ENCODE measurements around the gene NOP14.
A peak's percentile ranks its signal among the peaks of the same experiment; 100 is the strongest.

The NOP14 gene

GRCh38 chr4:2968381-2968780 is 5.2 kb upstream of the NOP14 start:
- TF ChIP-seq SPI1 (IDR thresholded peaks at IDR 0.05; ENCODE audit: borderline replicate concordance, low read depth) = no peak
- DNase-seq (ENCODE audit: low read depth in 1 of 2, low spot score in 1 of 2) = no peak
- H3K27ac ChIP-seq (replicated peaks) = no peak overlapping the region
- H3K4me3 ChIP-seq (replicated peaks; ENCODE audit: insufficient read depth, low read length) = no peak overlapping the region
- H3K27me3 ChIP-seq (ENCODE audit: insufficient read depth, poor library complexity, severe bottlenecking) = no peaks in the 10 kb centered on the region

- Histone ChIP-seq H3K27me3 (ENCODE audit: insufficient read depth, poor library complexity, severe bottlenecking) (no peaks in the 10 kb centered on the region), H3K4me3 (replicated peaks; ENCODE audit: insufficient read depth, low read length) (no peak overlapping the region), H3K27ac (replicated peaks) (no peak overlapping the region)
- DNase-seq (ENCODE audit: low read depth in 1 of 2, low spot score in 1 of 2) = no peak
- TF ChIP-seq, protein P1, sequence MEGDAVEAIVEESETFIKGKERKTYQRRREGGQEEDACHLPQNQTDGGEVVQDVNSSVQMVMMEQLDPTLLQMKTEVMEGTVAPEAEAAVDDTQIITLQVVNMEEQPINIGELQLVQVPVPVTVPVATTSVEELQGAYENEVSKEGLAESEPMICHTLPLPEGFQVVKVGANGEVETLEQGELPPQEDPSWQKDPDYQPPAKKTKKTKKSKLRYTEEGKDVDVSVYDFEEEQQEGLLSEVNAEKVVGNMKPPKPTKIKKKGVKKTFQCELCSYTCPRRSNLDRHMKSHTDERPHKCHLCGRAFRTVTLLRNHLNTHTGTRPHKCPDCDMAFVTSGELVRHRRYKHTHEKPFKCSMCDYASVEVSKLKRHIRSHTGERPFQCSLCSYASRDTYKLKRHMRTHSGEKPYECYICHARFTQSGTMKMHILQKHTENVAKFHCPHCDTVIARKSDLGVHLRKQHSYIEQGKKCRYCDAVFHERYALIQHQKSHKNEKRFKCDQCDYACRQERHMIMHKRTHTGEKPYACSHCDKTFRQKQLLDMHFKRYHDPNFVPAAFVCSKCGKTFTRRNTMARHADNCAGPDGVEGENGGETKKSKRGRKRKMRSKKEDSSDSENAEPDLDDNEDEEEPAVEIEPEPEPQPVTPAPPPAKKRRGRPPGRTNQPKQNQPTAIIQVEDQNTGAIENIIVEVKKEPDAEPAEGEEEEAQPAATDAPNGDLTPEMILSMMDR (IDR thresholded peaks at IDR 0.05; ENCODE audit: insufficient read depth, low read length) = no peak
- TF ChIP-seq POLR2AphosphoS5 (IDR thresholded peaks at IDR 0.05; ENCODE audit: low read depth) (no peak), GABPA (IDR thresholded peaks at IDR 0.05; ENCODE audit: low read depth) (no peak), SPI1 (IDR thresholded peaks at IDR 0.05; ENCODE audit: borderline replicate concordance, low read depth) (no peak)
- TF ChIP-seq, protein P2, sequence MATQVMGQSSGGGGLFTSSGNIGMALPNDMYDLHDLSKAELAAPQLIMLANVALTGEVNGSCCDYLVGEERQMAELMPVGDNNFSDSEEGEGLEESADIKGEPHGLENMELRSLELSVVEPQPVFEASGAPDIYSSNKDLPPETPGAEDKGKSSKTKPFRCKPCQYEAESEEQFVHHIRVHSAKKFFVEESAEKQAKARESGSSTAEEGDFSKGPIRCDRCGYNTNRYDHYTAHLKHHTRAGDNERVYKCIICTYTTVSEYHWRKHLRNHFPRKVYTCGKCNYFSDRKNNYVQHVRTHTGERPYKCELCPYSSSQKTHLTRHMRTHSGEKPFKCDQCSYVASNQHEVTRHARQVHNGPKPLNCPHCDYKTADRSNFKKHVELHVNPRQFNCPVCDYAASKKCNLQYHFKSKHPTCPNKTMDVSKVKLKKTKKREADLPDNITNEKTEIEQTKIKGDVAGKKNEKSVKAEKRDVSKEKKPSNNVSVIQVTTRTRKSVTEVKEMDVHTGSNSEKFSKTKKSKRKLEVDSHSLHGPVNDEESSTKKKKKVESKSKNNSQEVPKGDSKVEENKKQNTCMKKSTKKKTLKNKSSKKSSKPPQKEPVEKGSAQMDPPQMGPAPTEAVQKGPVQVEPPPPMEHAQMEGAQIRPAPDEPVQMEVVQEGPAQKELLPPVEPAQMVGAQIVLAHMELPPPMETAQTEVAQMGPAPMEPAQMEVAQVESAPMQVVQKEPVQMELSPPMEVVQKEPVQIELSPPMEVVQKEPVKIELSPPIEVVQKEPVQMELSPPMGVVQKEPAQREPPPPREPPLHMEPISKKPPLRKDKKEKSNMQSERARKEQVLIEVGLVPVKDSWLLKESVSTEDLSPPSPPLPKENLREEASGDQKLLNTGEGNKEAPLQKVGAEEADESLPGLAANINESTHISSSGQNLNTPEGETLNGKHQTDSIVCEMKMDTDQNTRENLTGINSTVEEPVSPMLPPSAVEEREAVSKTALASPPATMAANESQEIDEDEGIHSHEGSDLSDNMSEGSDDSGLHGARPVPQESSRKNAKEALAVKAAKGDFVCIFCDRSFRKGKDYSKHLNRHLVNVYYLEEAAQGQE (IDR thresholded peaks at IDR 0.05; ENCODE audit: insufficient replicate concordance, low read depth) = no peak
Measured at GRCh38 chr4:2965262-2965661, 2.1 kb upstream of the NOP14 start.

DNA sequence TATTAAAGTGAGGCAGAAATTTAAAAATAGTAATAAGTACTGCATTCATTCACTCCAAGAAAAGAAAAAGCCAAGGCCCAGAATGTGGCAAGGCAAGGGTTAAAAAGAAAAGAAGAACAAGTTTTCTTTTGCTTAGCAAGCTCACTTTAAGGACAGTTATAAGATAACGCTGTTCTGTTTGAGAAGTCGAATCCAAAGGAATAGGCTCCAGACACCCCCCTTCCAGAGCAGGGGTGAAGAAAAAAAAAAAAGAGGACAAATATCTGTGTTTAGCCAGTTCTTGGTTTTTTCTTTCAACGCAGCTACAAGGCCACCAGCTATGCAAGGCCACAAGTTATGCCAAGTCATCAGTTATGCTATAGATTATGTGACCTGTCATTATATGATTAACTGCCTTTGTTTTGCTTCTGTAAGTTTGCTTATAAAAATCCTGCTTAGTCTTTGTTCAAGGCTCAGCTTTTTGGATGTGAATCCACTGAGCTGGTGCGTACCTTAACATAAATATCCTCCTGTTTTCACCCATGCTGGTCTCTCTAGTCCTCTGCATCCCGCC is 1.6 kb upstream of the NOP14 start:
- Histone ChIP-seq H3K27ac (replicated peaks) (no peak overlapping the region), H3K27me3 (ENCODE audit: insufficient read depth, poor library complexity, severe bottlenecking) (no peaks in the 10 kb centered on the region), H3K4me3 (replicated peaks; ENCODE audit: insufficient read depth, low read length) (no peak overlapping the region)
- no peak for DNase-seq (ENCODE audit: low read depth in 1 of 2, low spot score in 1 of 2)
- TF ChIP-seq, protein P2 (IDR thresholded peaks at IDR 0.05; ENCODE audit: insufficient replicate concordance, low read depth) = no peak
- TF ChIP-seq, protein P1 (IDR thresholded peaks at IDR 0.05; ENCODE audit: insufficient read depth, low read length) = no peak
- TF ChIP-seq POLR2AphosphoS5 (IDR thresholded peaks at IDR 0.05; ENCODE audit: low read depth) = no peak
- TF ChIP-seq SPI1 (IDR thresholded peaks at IDR 0.05; ENCODE audit: borderline replicate concordance, low read depth) = no peak
- TF ChIP-seq GABPA (IDR thresholded peaks at IDR 0.05; ENCODE audit: low read depth) = no peak

DNA sequence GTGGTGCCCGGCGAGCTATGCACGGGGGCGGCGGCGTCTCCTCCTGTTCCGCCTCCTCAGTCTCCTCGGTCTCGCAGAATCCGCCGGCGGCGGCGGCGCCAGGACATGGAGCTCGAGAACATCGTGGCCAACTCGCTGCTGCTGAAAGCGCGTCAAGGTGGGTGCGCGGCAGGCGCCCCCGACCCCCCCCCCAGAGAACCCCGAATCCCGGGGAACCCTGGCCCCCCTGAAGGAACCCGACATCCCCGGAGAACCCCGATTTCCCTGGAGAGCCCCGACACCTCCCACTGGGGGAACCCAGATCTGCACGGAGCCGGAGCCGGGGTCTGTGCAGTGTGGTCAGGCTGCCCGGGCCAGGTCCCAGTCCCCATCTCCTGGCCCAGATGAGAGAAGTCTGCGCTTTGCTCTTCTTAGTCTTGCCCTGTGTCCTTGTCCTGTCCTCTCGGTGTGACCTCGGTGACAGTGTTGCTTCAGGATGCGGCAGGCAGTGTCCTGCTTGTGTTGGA is 813 bp upstream of the NOP14 start:
- peak in 1 of 2 experiments; percentile 18 for DNase-seq (ENCODE audit: low read depth in 1 of 2, low spot score in 1 of 2)
- TF ChIP-seq SPI1 (IDR thresholded peaks at IDR 0.05; ENCODE audit: borderline replicate concordance, low read depth) (no peak), GABPA (IDR thresholded peaks at IDR 0.05; ENCODE audit: low read depth) (no peak), POLR2AphosphoS5 (IDR thresholded peaks at IDR 0.05; ENCODE audit: low read depth) (no peak)
- TF ChIP-seq, protein P2 (IDR thresholded peaks at IDR 0.05; ENCODE audit: insufficient replicate concordance, low read depth) = no peak
- TF ChIP-seq, protein P1 (IDR thresholded peaks at IDR 0.05; ENCODE audit: insufficient read depth, low read length) = no peak
- Histone ChIP-seq H3K4me3 (replicated peaks; ENCODE audit: insufficient read depth, low read length) (peak overlapping the region; percentile 68), H3K27me3 (ENCODE audit: insufficient read depth, poor library complexity, severe bottlenecking) (no peaks in the 10 kb centered on the region), H3K27ac (replicated peaks) (peak overlapping the region; percentile 37; the same call in 1 of the 2 replicates)
